ENCODE data around the gene WWP2. TPM values are rescaled to one million over a fixed set of nuclear protein-coding genes. Genes with fewer than 3 reads are reported as not detected.
A peak's percentile ranks its signal among the peaks of the same experiment; 100 is the strongest.

Gene WWP2
- total RNA-seq, result 10 to 100 TPM; 45.4 to 62.3 TPM

DNA sequence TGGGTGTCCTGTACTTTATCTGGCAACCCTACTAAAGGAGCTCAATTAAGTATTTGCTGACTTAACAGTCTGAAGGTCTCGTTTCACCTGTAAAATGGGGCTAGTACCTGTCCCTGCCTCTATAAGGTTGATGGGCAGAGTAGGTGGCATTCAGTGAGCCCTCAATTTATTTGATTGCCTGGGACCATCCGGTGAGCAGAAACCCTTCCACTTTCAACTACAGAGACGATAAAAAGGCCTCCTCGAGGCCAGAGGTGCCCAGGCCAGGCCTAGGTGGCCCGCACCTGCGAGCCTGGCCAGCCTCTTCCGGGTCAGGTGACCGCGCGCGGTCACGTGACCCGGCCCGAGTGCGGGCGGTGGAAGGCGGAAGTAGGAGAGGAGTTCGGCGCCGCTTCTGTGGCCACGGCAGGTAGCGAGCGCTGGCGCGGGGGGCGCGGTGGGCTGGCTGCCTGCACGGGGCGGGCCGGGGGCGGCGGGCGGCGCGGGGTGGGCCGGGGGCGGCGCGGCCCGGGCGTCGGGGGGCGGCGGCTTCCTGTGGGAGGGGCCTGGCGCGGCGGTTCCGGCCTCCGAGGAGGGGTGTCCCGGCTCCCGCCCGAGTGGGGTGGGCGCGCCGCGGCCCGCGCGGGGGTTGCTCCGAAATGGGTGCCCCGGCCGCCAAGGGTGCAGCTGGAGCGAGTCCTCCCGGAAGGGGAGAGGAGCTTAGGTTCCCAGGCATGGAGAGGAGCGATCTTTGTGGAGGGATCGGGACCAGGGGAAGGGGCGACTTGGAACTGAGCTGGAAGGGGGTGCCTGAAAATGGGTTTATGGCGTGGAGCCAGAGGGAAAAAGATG is at the start of gene WWP2:
TSS of gene WWP2 (plus strand) at position 350 of the 831 bp plus-strand sequence. CDS start 24,679 bp downstream, outside the sequence.
- H3K27me3 Mint-ChIP-seq (ENCODE audit: low read depth), result no peaks in the 10 kb centered on the region
- peak within 1 kb of the TSS; percentile 100 for H3K27ac Mint-ChIP-seq
- H3K4me3 Mint-ChIP-seq, result peak within 1 kb of the TSS; percentile 87 to 90
- DNase-seq, result peak; percentile 80
- H3K4me1 Mint-ChIP-seq (ENCODE audit: low read depth), result peaks cover 46% of the 10 kb centered on the region
- no peaks in the 10 kb centered on the region for H3K9me3 Mint-ChIP-seq
- ATAC-seq (replicated peaks in 1 of 2), result peak; percentile 90 to 91
- H3K36me3 Mint-ChIP-seq (ENCODE audit: insufficient read depth in 2 of 2), result peaks cover 1 to 4% of the 10 kb centered on the region in 2 donors

DNA sequence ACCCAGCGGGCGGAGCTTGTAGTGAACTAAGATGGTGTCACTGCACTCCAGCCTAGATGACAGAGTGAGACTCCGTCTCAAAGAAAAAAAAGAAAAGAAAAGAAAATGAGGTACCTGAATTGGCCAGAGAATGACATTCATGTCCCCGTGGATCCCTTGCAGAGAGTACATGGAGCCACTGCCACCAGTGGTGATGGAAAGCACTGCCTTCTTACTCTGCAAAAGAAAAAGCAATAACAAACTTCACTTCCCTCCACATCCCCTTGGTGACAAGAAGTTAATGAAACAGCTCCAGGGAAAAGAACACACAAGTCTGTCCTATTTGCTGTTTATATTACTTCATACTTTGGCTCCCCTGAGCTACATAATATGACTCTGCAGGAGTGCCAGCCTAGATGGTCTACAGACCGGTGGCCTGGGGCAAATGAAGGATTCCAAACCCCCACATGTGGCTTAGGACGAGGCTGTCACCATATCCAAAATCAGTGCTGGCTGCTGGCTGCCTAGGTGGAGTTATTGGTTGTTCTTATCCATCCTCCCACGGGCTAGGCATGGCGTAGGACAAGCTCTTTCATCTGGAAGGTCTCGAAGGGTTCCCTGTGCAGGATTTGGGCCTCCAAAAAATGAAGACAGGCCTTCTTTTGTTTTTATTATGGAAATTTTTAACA is 49.1 kb upstream of the WWP2 start:
- ATAC-seq (replicated peaks in 1 of 2) (no peak), DNase-seq (no peak)
- no peaks in the 10 kb centered on the region for H3K27me3 Mint-ChIP-seq (ENCODE audit: low read depth)
- H3K27ac Mint-ChIP-seq, result no peak overlapping the region
- H3K4me3 Mint-ChIP-seq, result no peak overlapping the region
- H3K4me1 Mint-ChIP-seq (ENCODE audit: low read depth), result peaks cover 19% of the 10 kb centered on the region
- peaks cover 0 to 3% of the 10 kb centered on the region in 2 donors for H3K36me3 Mint-ChIP-seq (ENCODE audit: insufficient read depth in 2 of 2)
- no peaks in the 10 kb centered on the region for H3K9me3 Mint-ChIP-seq

DNA sequence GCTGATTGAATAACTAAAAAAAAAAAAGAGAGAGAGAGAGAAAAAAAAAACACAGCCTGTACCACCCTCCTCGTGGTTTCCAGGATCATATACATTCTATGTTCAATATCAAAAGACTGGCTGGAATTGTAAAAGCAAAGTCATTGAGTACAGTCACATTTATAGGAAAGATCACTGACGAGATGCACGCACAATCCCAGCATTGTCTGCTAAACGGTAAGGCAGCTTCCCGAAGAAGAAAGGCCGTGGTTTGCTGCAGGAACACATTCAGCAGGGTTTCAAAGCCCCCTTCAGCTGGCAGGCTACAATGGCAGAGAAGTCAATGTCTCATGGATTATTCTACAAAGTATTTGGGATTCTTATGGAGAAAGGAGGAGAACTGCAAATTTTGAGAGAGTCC is 45.1 kb upstream of the WWP2 start:
- H3K4me3 Mint-ChIP-seq, result no peak overlapping the region
- H3K4me1 Mint-ChIP-seq (ENCODE audit: low read depth), result peaks cover under 1% of the 10 kb centered on the region
- no peak overlapping the region for H3K27ac Mint-ChIP-seq
- ATAC-seq (replicated peaks in 1 of 2) (no peak), DNase-seq (no peak)
- no peaks in the 10 kb centered on the region for H3K9me3 Mint-ChIP-seq
- H3K27me3 Mint-ChIP-seq (ENCODE audit: low read depth), result no peaks in the 10 kb centered on the region
- H3K36me3 Mint-ChIP-seq (ENCODE audit: insufficient read depth in 2 of 2), result no peaks in the 10 kb centered on the region

DNA sequence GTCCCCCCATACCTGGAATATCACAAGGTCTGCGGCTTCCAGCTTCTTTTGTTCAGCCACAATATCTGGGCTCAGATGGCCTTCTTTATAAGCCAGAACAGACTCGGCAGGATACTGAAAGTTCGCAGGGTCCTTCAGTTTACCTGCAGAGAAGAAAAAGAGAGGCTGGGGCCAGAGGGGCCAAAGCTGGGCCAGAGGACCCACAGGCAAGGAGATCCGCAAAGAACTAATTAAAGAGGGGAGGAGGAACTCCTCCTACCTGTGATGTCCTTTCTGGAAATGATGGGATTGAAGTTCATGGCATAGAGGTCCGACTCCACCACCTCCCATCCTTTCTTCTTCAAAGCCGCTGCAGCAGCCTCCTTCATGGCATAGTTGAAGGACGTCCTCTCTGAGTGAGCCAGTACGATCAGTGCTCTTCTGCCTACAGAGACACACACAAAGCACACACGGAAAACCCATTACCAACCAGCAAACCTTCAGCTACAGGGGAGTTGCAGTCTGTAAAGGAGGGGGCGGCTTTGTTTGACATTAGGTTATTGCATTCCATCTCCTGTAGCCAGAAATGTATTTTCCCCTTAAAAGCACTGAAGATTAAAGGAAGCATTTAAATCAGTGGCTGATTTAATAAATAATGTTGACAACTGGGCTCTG is 43.9 kb upstream of the WWP2 start:
- no peaks in the 10 kb centered on the region for H3K36me3 Mint-ChIP-seq (ENCODE audit: insufficient read depth in 2 of 2)
- DNase-seq (no peak), ATAC-seq (replicated peaks in 1 of 2) (peak in 1 of 2 donors; percentile 10)
- peaks cover 5% of the 10 kb centered on the region for H3K4me1 Mint-ChIP-seq (ENCODE audit: low read depth)
- H3K9me3 Mint-ChIP-seq, result no peaks in the 10 kb centered on the region
- H3K4me3 Mint-ChIP-seq, result no peak overlapping the region
- H3K27me3 Mint-ChIP-seq (ENCODE audit: low read depth), result no peaks in the 10 kb centered on the region
- peak overlapping the region; percentile 30 for H3K27ac Mint-ChIP-seq

DNA sequence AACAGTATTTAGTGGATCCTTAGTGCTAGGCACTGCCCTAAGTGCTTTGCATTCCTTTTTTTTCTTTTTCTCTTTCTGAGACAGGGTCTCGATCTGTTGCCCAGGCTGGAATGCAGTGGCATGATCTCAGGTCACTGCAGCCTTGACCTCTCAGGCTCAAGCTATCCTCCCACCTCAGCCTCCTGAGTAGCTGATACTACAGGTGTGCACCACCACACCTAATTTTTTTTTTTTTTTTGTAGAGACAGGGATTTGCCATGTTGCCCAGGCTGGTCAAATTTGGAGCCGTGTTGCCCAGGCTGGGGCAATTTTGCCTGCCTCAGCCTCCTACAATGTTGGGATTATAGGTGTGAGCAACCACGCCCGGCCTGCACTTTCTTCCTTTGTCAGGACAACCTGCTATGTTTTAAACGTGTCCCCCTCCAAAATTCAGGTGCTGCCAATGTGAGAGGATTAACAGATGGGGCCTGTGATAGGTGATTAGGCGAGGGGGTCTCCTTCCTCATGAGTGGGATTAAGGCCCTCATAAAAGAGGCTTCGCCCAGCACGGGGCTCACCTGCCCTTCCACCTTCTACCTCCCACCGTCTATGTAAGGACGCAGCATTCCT is 41.2 kb upstream of the WWP2 start:
- Mint-ChIP-seq H3K27me3 (ENCODE audit: low read depth) (no peaks in the 10 kb centered on the region), H3K36me3 (ENCODE audit: insufficient read depth in 2 of 2) (no peaks in the 10 kb centered on the region), H3K4me1 (ENCODE audit: low read depth) (peaks cover 23% of the 10 kb centered on the region), H3K4me3 (no peak overlapping the region), H3K9me3 (no peaks in the 10 kb centered on the region), H3K27ac (no peak overlapping the region)
- no peak for ATAC-seq (replicated peaks in 1 of 2)
- no peak for DNase-seq

DNA sequence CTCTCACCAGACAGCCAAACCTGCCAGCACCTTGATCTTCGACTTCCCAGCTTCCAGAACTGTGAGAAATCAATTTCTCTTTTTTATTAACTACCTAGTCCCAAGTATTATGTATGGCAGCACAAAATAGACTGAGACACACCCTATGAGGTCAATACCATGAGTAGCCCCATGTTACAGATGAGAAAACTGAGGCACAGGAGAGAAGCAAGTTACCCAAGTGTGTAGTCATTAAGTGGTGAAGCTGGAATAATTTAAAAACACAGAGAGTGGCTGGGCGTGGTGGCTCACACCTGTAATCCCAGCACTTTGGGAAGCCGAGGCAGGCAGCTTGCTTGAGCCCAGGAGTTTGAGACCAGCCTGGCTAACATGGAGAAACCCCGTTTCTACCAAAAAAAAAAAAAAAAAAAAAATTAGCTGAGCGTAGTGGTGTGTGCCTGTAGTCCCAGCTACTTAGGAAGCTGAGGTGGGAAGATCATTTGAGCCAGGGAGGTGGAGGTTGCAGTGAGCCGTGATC is 40.6 kb upstream of the WWP2 start:
- no peak overlapping the region for H3K4me3 Mint-ChIP-seq
- no peaks in the 10 kb centered on the region for H3K27me3 Mint-ChIP-seq (ENCODE audit: low read depth)
- DNase-seq (no peak), ATAC-seq (replicated peaks in 1 of 2) (no peak)
- H3K36me3 Mint-ChIP-seq (ENCODE audit: insufficient read depth in 2 of 2), result no peaks in the 10 kb centered on the region
- H3K4me1 Mint-ChIP-seq (ENCODE audit: low read depth), result peaks cover 29% of the 10 kb centered on the region
- H3K9me3 Mint-ChIP-seq, result no peaks in the 10 kb centered on the region
- H3K27ac Mint-ChIP-seq, result no peak overlapping the region

DNA sequence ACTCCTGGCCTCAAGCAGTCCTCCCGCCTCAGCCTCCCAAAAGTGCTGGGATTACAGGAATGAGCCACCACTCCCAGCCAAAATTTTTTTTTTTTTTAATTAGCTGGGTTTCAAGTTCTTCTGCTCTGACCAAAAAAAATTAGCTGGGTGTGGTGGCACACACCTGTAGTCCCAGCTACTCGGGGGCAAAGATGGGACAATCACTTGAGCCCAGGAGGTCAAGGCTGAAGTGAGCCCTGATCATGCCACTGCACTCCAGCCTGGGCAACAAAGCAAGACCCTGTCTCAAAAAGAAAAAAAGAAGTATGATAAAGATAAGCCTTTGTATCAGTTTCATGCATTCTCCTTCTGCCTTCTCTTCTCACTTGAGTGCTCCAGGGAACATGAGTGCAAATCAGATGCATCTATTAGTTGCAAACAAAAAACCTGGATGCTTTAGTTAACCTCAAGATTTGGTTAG is 37.7 kb upstream of the WWP2 start:
- Mint-ChIP-seq H3K27me3 (ENCODE audit: low read depth) (no peaks in the 10 kb centered on the region), H3K9me3 (no peaks in the 10 kb centered on the region), H3K4me3 (no peak overlapping the region), H3K36me3 (ENCODE audit: insufficient read depth in 2 of 2) (no peaks in the 10 kb centered on the region), H3K27ac (no peak overlapping the region), H3K4me1 (ENCODE audit: low read depth) (peaks cover 50% of the 10 kb centered on the region)
- ATAC-seq (replicated peaks in 1 of 2), result no peak
- no peak for DNase-seq

DNA sequence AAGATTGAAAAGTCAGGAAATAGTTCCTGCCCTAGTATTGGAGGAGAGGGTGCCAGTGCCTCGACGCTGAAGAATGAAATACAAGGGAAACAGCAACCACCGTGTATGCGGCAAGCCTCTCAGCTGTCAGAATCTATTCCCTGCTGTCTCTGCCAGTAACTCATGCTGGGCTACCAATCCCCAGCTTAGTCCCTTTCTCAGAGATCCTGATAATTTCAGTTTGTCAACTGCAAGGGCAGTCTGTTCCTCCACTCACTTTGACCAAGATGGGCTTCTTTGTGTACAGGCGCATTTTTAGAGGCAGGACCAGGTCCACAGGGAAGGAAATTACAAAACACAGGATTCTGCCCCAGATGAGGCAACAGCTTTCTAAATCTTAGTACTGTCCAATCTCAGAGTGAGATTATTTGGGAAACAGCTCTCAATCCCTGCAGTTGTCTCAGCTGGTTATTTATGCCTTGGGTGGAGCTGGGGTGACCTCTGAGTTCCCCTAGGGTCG is 37.1 kb upstream of the WWP2 start:
- H3K4me3 Mint-ChIP-seq, result peak overlapping the region; percentile 42 to 94
- no peaks in the 10 kb centered on the region for H3K27me3 Mint-ChIP-seq (ENCODE audit: low read depth)
- H3K27ac Mint-ChIP-seq, result no peak overlapping the region
- ATAC-seq (replicated peaks in 1 of 2) (no peak), DNase-seq (no peak)
- H3K36me3 Mint-ChIP-seq (ENCODE audit: insufficient read depth in 2 of 2), result no peaks in the 10 kb centered on the region
- peaks cover 50% of the 10 kb centered on the region for H3K4me1 Mint-ChIP-seq (ENCODE audit: low read depth)
- H3K9me3 Mint-ChIP-seq, result no peaks in the 10 kb centered on the region

DNA sequence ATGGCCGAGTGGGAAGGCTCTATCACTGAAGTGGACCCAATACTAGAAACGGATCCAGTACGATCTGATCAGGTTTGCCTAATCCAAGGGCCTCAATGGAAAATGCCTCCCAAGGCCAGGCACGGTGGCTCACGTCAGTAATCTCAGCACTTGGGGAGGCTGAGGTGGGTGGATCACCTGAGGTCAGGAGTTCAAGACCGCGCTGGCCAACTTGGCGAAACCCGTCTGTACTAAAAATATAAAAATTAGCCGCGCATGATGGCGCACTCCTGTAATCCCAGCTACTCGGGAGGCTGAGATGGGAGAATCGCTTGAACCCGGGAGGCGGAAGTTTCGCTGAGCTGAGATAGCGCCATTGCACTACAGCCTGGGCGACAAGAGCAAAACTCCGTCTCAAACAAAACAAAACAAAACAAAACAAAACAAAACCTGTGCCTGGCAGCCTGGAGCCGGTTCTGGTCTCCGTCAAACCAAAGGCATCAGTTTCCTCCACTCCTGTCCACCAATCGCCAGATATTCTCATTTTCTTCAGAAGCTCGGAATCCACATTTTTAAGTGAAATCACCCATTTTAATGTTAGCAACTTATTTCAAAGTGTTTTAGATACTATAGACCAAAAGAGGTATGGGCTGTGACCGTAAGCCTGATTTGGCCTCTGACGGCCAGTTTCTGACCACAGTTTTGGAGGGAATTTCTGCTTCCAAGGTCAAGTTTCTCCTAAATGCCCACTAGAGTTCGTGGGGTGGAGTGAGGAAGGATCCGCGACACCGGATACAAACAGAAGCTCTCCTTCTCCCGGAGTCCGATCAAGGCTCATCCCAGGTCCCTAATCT is 36.4 kb upstream of the WWP2 start:
- ATAC-seq (replicated peaks in 1 of 2) (no peak), DNase-seq (no peak)
- H3K9me3 Mint-ChIP-seq, result no peaks in the 10 kb centered on the region
- no peaks in the 10 kb centered on the region for H3K36me3 Mint-ChIP-seq (ENCODE audit: insufficient read depth in 2 of 2)
- H3K27ac Mint-ChIP-seq, result peak overlapping the region; percentile 94
- peak overlapping the region; percentile 94 to 98 for H3K4me3 Mint-ChIP-seq
- peaks cover 50% of the 10 kb centered on the region for H3K4me1 Mint-ChIP-seq (ENCODE audit: low read depth)
- H3K27me3 Mint-ChIP-seq (ENCODE audit: low read depth), result no peaks in the 10 kb centered on the region

DNA sequence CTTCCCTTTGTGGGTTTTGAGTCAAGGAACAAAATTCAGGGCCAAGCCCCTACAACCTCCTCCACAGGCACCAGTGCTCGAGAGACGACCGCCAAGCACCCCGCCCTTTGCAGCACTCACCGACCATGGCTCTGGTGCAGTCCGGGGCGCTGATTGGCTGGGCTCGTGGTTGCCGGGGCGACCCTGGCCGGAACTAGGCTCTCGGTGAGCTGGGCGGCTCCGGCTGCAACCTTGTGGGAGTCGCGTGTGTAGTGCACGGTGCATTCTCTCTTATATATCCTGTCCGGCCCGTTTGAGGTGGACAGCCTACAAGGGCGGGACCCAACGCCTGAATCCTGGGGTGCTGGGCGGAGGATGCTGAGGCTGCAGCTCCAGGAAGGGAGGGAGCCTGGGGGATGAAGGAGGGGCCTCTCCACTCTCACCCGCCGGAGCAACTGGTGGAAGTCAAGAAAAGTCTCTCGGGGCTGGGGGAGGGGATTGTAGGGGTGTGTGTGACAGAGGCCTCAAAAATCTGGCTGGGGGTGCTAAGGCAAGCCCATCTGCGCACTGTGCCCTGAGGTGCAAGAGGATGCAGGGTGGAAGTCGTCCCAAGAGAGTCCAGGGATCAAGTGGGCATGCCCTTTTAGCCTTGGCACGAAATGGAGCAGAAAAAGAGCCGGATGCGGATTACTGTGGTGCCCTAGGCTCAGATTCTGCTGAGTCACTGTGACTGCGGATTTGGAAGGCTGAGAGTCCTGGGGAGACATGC is 35.6 kb upstream of the WWP2 start, which contains the start of gene NQO1:
TSS of gene NQO1 (minus strand) at position 248 of the 748 bp plus-strand sequence. CDS start at position 127, 121 bp downstream.
- peaks cover 50% of the 10 kb centered on the region for H3K4me1 Mint-ChIP-seq (ENCODE audit: low read depth)
- no peaks in the 10 kb centered on the region for H3K36me3 Mint-ChIP-seq (ENCODE audit: insufficient read depth in 2 of 2)
- no peaks in the 10 kb centered on the region for H3K27me3 Mint-ChIP-seq (ENCODE audit: low read depth)
- ATAC-seq (replicated peaks in 1 of 2), result peak; percentile 100
- peak; percentile 94 to 96 for DNase-seq
- peak within 1 kb of the TSS; percentile 94 to 98 for H3K4me3 Mint-ChIP-seq
- no peaks in the 10 kb centered on the region for H3K9me3 Mint-ChIP-seq
- peak within 1 kb of the TSS; percentile 94 for H3K27ac Mint-ChIP-seq

DNA sequence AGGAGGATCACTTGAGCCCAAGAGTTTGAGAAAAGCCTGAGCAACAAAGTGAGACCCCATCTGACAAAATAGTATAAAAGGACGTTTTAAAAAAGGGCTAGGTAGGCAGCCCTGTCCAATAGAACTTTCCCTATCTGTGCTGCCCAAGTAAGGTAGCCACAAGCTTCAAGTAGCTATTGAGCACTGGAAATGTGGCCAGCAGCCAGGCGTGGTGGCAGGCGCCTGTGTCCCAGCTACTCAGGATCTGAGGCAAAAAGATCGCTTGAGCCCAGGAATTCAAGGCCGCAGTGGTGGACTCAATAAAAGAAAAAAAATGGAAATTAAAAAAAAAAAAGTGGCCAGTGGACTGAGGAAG is 34.2 kb upstream of the WWP2 start:
- H3K4me1 Mint-ChIP-seq (ENCODE audit: low read depth), result peaks cover 49% of the 10 kb centered on the region
- H3K27ac Mint-ChIP-seq, result no peak overlapping the region
- no peak for DNase-seq
- peak overlapping the region in 1 of 2 donors; percentile 94 for H3K4me3 Mint-ChIP-seq
- no peaks in the 10 kb centered on the region for H3K9me3 Mint-ChIP-seq
- no peaks in the 10 kb centered on the region for H3K27me3 Mint-ChIP-seq (ENCODE audit: low read depth)
- no peaks in the 10 kb centered on the region for H3K36me3 Mint-ChIP-seq (ENCODE audit: insufficient read depth in 2 of 2)
- ATAC-seq (replicated peaks in 1 of 2), result no peak
